ENCODE results near the gene SLC9A9.

Gene SLC9A9

GRCh38 chr3:143497382-143497781 is 350.9 kb downstream of the SLC9A9 start:
- Mint-ChIP-seq H3K4me3 (no peak overlapping the region), H3K4me1 (ENCODE audit: low read depth) (no peaks in the 10 kb centered on the region), H3K36me3 (ENCODE audit: low read depth) (no peaks in the 10 kb centered on the region), H3K27me3 (ENCODE audit: low read depth) (no peaks in the 10 kb centered on the region), H3K9me3 (no peaks in the 10 kb centered on the region), H3K27ac (no peak overlapping the region)

- Mint-ChIP-seq H3K27ac (no peak overlapping the region), H3K4me1 (ENCODE audit: low read depth) (no peaks in the 10 kb centered on the region), H3K27me3 (ENCODE audit: low read depth) (no peaks in the 10 kb centered on the region), H3K36me3 (ENCODE audit: low read depth) (no peaks in the 10 kb centered on the region), H3K9me3 (no peaks in the 10 kb centered on the region), H3K4me3 (no peak overlapping the region)
Observed at GRCh38 chr3:143496191-143496590, 352.1 kb downstream of the SLC9A9 start.

GRCh38 chr3:143495527-143495926 is 352.7 kb downstream of the SLC9A9 start:
- H3K4me1 Mint-ChIP-seq (ENCODE audit: low read depth): no peaks in the 10 kb centered on the region

GRCh38 chr3:143486611-143487010 is 361.7 kb downstream of the SLC9A9 start:
- Mint-ChIP-seq H3K4me1 (ENCODE audit: low read depth) (no peaks in the 10 kb centered on the region), H3K27me3 (ENCODE audit: low read depth) (peaks cover 6% of the 10 kb centered on the region), H3K36me3 (ENCODE audit: low read depth) (no peaks in the 10 kb centered on the region), H3K4me3 (no peak overlapping the region), H3K27ac (no peak overlapping the region), H3K9me3 (no peaks in the 10 kb centered on the region)

More at GRCh38 chr3:143495527-143495926, 352.7 kb downstream of the SLC9A9 start:
- no peaks in the 10 kb centered on the region for H3K27me3 Mint-ChIP-seq (ENCODE audit: low read depth)
- H3K4me3 Mint-ChIP-seq: no peak overlapping the region
- no peak overlapping the region for H3K27ac Mint-ChIP-seq
- no peaks in the 10 kb centered on the region for H3K36me3 Mint-ChIP-seq (ENCODE audit: low read depth)
- no peaks in the 10 kb centered on the region for H3K9me3 Mint-ChIP-seq

- Mint-ChIP-seq H3K36me3 (ENCODE audit: low read depth) (no peaks in the 10 kb centered on the region), H3K27ac (no peak overlapping the region), H3K4me1 (ENCODE audit: low read depth) (no peaks in the 10 kb centered on the region), H3K27me3 (ENCODE audit: low read depth) (peaks cover 6% of the 10 kb centered on the region), H3K9me3 (no peaks in the 10 kb centered on the region), H3K4me3 (no peak overlapping the region)
Observed at GRCh38 chr3:143484846-143485512, 363.3 kb downstream of the SLC9A9 start.

- Mint-ChIP-seq H3K27me3 (ENCODE audit: low read depth) (peaks cover 6% of the 10 kb centered on the region), H3K9me3 (no peaks in the 10 kb centered on the region), H3K36me3 (ENCODE audit: low read depth) (no peaks in the 10 kb centered on the region), H3K27ac (no peak overlapping the region), H3K4me3 (no peak overlapping the region), H3K4me1 (ENCODE audit: low read depth) (no peaks in the 10 kb centered on the region)
Observed at GRCh38 chr3:143483214-143483613, 365.1 kb downstream of the SLC9A9 start.

- peaks cover 2% of the 10 kb centered on the region for H3K27me3 Mint-ChIP-seq (ENCODE audit: low read depth)
- H3K36me3 Mint-ChIP-seq (ENCODE audit: low read depth): no peaks in the 10 kb centered on the region
- H3K27ac Mint-ChIP-seq: no peak overlapping the region
- no peaks in the 10 kb centered on the region for H3K4me1 Mint-ChIP-seq (ENCODE audit: low read depth)
- no peak overlapping the region for H3K4me3 Mint-ChIP-seq
- no peaks in the 10 kb centered on the region for H3K9me3 Mint-ChIP-seq
Observed at GRCh38 chr3:143482106-143483088, 365.9 kb downstream of the SLC9A9 start.

- Mint-ChIP-seq H3K4me3 (no peak overlapping the region), H3K9me3 (no peaks in the 10 kb centered on the region), H3K27me3 (ENCODE audit: low read depth) (no peaks in the 10 kb centered on the region), H3K36me3 (ENCODE audit: low read depth) (no peaks in the 10 kb centered on the region), H3K27ac (no peak overlapping the region), H3K4me1 (ENCODE audit: low read depth) (no peaks in the 10 kb centered on the region)
Observed at GRCh38 chr3:143480344-143480743, 367.9 kb downstream of the SLC9A9 start.

- Mint-ChIP-seq H3K36me3 (ENCODE audit: low read depth) (no peaks in the 10 kb centered on the region), H3K4me3 (no peak overlapping the region), H3K4me1 (ENCODE audit: low read depth) (no peaks in the 10 kb centered on the region), H3K27me3 (ENCODE audit: low read depth) (no peaks in the 10 kb centered on the region), H3K27ac (no peak overlapping the region), H3K9me3 (no peaks in the 10 kb centered on the region)
Observed at GRCh38 chr3:143479727-143480126, 368.5 kb downstream of the SLC9A9 start.

- H3K27ac Mint-ChIP-seq: no peak overlapping the region
- no peaks in the 10 kb centered on the region for H3K9me3 Mint-ChIP-seq
- no peaks in the 10 kb centered on the region for H3K27me3 Mint-ChIP-seq (ENCODE audit: low read depth)
- no peaks in the 10 kb centered on the region for H3K4me1 Mint-ChIP-seq (ENCODE audit: low read depth)
- H3K4me3 Mint-ChIP-seq: no peak overlapping the region
- no peaks in the 10 kb centered on the region for H3K36me3 Mint-ChIP-seq (ENCODE audit: low read depth)
Observed at GRCh38 chr3:143478115-143478693, 370.1 kb downstream of the SLC9A9 start.

GRCh38 chr3:143476965-143477640 is 371.2 kb downstream of the SLC9A9 start:
- Mint-ChIP-seq H3K27me3 (ENCODE audit: low read depth) (no peaks in the 10 kb centered on the region), H3K27ac (no peak overlapping the region), H3K4me1 (ENCODE audit: low read depth) (no peaks in the 10 kb centered on the region), H3K4me3 (no peak overlapping the region), H3K36me3 (ENCODE audit: low read depth) (no peaks in the 10 kb centered on the region), H3K9me3 (no peaks in the 10 kb centered on the region)

- H3K27me3 Mint-ChIP-seq (ENCODE audit: low read depth): no peaks in the 10 kb centered on the region
- no peaks in the 10 kb centered on the region for H3K4me1 Mint-ChIP-seq (ENCODE audit: low read depth)
- H3K9me3 Mint-ChIP-seq: no peaks in the 10 kb centered on the region
- no peaks in the 10 kb centered on the region for H3K36me3 Mint-ChIP-seq (ENCODE audit: low read depth)
- H3K27ac Mint-ChIP-seq: no peak overlapping the region
- no peak overlapping the region for H3K4me3 Mint-ChIP-seq
Observed at GRCh38 chr3:143475981-143476380, 372.3 kb downstream of the SLC9A9 start.

GRCh38 chr3:143472731-143473523 is 375.3 kb downstream of the SLC9A9 start:
- H3K27ac Mint-ChIP-seq: no peak overlapping the region
- no peak overlapping the region for H3K4me3 Mint-ChIP-seq
- H3K27me3 Mint-ChIP-seq (ENCODE audit: low read depth): no peaks in the 10 kb centered on the region
- H3K9me3 Mint-ChIP-seq: no peaks in the 10 kb centered on the region
- no peaks in the 10 kb centered on the region for H3K36me3 Mint-ChIP-seq (ENCODE audit: low read depth)
- no peaks in the 10 kb centered on the region for H3K4me1 Mint-ChIP-seq (ENCODE audit: low read depth)

GRCh38 chr3:143471705-143472104 is 376.6 kb downstream of the SLC9A9 start:
- H3K27ac Mint-ChIP-seq: no peak overlapping the region
- H3K4me1 Mint-ChIP-seq (ENCODE audit: low read depth): no peaks in the 10 kb centered on the region
- no peaks in the 10 kb centered on the region for H3K36me3 Mint-ChIP-seq (ENCODE audit: low read depth)
- H3K9me3 Mint-ChIP-seq: no peaks in the 10 kb centered on the region
- no peaks in the 10 kb centered on the region for H3K27me3 Mint-ChIP-seq (ENCODE audit: low read depth)
- no peak overlapping the region for H3K4me3 Mint-ChIP-seq
